Activated CD8-positive, alpha-beta memory T cell treated with anti-CD3 and anti-CD28 coated beads, Interleukin-2, amount 50 U/mL, for 48 hours (primary cell): ENCODE results near the gene MMRN2.
A peak's percentile ranks its signal among the peaks of the same experiment; 100 is the strongest.
"Not testable (repeated sequence)": the region's sequence is repeated elsewhere in the genome, so short reads cannot be mapped to it uniquely, and the experiment has no call there.

ENCODE experiments used
- DNase-seq: peaks from one replicate; pipeline ENCODE4 v3.0.0-alpha.2; 2020

Gene MMRN2

DNA sequence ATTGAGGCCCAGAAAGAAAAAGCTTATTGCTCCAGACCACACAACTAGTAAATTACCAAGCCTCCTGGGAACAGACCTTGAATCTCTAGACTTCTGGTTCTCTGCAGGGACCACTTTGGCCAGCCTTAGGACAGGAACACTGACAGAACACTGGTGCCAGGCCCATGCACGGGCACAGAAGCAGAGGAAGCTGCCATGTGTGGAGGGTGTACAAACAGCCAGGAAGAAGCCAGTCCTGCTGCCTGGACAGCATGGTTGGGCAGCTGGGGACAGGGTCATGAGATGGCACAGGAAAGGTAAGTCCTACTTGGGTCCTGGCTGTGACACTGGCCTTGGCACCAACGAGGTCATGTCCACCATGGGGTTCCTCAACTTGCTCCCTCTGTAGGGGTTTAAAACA, 19.2 kb downstream of the MMRN2 start:
- DNase-seq, result peak; percentile 53

DNA sequence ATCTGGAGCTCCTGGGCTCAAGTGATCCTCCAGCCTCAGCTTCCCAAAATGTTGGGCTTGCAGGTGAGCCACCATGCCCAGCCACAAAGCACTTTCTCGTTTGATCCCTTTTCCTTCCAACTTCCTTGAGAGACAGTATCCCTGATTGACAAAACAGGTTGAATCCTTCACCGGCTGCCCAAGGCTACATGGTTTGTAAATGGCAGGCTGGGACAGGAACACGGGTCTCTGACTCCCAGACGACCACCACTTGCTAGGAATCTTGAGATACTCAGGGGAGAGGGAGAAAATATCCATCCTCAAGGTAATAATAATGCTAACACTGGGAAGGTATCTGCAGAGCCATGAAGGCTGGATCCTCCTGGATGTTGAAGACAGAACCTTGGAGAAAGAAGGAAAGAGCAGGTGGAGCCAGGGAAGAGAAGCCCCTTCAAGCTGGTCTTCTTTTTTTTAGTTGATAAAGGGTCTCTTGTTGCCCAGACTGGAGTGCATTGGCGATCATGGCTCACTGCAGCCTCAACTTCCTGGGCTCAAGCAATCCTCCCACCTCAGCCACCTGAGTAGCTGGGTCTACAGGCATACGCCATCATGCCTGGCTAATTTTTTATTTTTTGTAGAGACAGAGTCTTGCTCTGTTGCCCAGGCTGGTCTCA, 19.8 kb downstream of the MMRN2 start:
- DNase-seq, result no peak

DNA sequence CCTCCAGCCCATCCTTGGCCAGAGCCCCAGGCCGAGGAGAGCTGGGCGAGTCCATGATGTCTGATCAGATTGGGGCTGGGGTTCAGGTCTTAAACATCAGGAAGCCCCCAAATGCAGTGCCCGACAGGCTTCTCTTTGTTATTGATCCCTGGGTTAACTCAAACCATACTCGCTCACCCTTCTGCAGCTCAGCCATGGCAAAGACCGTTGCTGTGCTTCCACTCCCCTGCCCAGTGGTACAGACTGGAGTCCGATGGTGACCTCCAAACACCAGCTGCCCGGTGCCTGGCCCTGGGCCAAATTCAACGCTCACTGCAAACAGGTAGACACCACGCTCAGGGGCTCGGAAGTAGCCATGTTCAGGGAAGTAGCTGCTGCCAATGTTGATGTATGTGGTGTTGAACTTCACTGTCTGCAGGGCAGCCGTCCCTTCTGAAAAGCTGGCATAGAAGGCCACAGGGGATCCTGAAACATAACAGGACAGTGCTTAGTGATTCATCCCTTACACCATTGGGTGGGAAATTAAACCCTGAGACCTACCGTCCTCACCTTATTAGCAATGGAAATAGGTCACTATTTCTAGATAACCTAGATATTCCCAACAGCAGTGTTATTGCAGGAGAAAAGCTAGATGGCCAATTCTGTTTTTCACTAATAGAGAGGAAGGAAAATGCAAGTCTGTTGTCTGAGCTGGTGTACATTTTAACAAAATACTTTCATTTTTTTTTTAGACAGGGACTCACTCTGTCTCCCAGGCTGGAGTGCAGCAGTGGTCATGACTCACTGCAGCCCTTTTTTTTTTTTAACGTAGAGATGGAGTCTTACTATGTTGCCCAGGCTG, 20.5 kb downstream of the MMRN2 start:
- no peak for DNase-seq

GRCh38 chr10:86934162-86934711, 23.2 kb downstream of the MMRN2 start:
- not testable (repeated sequence) for DNase-seq

DNA sequence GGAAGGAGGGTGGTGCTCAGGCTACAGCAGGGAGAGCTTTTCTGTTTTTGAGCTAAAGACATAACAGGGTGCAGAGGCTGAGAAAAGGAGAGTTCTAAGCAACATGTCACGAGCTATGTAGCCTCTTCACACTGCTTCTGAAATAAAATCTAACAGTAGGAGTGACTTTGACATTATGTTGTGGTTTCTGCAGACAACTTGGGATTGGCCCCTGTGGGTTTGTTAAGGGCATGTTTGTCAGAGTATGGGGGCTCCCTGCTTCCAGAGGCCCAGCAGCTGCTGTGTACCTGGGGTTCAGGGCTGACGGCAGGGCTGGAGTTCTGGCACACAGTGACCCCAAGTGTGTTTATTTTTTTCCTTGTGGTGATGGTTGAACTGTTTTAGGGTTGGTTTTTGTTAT, 24.7 kb downstream of the MMRN2 start:
- DNase-seq, result no peak

DNA sequence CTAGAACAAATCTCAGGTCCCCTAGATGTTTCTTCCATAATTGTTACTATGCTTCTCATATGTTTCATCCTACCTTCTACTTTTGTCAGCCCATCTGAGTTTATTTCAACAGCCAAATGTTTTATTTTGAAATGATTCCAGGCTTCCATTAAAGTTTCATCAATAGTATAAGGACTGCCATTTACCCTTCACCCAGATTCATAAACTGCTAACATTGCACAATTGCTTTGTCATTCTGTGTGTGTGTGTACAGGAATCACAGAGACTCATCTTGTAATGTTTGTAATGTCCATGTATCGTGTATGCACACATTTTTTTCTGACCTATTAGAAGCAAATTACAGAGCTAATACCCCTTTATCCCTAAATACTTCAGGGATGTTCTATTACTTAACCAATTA, 25.5 kb downstream of the MMRN2 start:
- no peak for DNase-seq

DNA sequence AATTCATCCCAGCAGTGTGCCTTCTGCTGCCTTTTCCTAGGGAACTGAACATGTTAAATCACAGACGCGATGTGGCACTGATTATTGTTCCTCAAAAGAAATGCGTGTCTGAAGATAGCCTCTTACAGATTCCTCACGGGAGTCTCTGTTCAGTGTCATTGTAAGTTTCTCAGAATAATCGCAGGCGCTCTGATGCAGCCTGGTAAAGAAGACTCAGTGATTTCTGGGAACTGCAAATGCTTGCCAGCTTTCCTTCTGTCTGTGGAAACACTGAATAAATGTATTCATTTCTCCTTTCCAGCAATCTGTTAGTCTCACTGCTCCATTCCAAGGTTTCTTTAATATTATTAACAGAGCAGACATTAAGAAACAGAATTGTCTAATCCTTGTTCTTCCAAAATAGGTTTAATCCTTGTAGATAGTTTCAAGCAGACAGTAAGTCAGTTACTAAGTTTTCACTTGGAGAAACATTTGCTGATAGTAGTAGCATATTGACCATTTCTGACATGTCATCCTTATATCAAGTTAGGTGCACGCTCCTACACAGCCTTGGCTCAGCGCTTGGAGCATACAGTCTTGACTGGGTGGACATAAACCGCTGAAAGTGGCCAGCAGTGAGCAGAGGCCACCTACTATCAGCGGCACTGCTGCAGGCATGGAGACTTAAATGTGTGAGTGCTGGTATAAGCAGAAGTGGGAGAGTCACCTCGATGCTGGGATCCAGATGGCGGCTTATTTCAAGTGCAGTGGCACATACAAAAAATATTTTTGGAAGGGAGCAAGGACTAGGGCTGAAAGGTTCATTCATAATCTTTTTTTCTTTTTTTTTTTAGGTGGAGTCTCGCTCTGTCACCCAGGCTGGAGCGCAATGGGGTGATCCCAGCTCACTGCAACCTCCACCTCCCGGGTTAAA, 27.7 kb downstream of the MMRN2 start:
- no peak for DNase-seq

GRCh38 chr10:86922553-86922961, 34.9 kb downstream of the MMRN2 start:
- no peak for DNase-seq

DNA sequence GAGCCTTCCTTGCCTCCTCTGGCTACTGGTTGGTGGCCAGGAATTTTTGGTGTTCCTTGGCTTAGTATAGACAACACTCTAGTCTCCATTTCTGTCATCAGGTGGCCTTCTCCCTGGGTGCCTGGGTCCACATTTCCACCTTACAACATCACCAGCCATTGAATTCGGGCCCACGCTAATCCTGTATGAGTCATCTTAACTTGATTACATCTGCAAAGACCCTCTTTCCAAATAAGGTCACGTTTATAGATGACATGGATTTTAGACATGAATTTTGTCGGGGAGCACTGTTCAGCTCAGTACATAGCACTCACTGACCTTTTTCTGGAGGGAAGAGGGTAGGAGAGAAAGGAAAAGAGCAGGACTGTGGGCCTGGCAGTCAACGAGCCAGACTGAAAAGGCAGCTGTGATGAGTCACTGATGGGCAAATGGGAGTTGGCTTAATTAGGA, 39.4 kb downstream of the MMRN2 start:
- DNase-seq, result no peak

- DNase-seq, result no peak
Observed at GRCh38 chr10:86914734-86915133, 42.7 kb downstream of the MMRN2 start.

DNA sequence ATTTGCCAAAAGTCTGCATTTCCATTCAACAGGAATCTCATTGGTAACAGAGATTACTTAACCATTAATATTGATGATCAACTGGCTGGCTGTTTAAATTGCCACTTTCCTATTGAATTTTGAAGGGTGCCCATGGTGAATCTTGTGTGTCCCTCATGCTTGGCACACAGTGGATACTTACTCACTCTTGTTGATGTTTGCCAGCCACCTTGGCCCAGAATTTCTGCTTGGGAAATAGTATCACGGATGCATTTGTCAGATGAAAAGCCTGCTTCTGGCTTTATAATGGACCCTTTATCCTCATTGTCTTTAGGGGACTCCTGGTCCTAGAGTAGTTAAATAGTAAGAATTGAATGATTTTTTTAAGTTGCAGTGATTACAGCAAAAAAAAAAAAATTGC, 52.0 kb downstream of the MMRN2 start:
- DNase-seq, result no peak

DNA sequence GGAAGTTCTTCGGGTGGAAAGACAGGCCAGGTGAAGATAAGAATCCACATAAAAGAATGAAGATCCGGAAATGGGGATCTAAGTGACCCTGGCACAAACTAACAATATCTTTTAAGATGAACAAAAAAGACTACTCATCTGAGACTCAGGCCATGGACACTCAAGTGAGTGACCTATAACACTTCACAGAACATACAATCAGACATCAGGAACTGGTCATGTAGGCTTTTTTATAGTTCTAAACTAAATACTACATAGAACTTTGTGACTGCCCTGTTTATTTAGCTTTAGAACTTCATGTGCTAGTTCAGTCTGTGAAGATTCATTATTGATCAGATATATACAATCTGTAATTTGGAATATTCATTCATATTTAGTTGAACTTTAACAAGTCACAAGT, 52.8 kb downstream of the MMRN2 start:
- DNase-seq, result no peak

- no peak for DNase-seq
Observed at GRCh38 chr10:86900955-86901354, 56.5 kb downstream of the MMRN2 start.

- DNase-seq, result no peak
Observed at GRCh38 chr10:86899670-86900276, 57.6 kb downstream of the MMRN2 start.

DNA sequence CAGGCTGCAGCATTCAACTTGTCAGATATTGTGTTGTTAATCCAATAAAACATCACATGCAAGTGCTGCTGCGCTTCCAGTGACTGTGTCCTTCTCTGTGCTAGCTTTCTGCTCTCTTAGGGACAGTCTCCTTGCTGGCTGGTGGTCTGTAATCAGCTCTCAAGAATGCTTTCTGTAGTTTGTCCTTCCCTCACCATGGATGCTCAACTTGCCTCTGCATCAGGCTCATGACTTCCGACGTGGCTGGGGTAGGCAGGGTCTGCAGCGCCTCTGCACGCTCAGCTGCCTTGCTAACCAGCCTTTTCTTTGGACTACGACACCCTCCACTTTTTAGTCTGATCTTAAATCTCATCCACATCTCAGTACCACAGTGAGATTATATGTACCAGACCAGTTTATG, 58.3 kb downstream of the MMRN2 start:
- DNase-seq, result no peak

- no peak for DNase-seq
Observed at GRCh38 chr10:86898511-86898910, 58.9 kb downstream of the MMRN2 start.

- DNase-seq, result no peak
Observed at GRCh38 chr10:86889997-86890396, 67.4 kb downstream of the MMRN2 start.

DNA sequence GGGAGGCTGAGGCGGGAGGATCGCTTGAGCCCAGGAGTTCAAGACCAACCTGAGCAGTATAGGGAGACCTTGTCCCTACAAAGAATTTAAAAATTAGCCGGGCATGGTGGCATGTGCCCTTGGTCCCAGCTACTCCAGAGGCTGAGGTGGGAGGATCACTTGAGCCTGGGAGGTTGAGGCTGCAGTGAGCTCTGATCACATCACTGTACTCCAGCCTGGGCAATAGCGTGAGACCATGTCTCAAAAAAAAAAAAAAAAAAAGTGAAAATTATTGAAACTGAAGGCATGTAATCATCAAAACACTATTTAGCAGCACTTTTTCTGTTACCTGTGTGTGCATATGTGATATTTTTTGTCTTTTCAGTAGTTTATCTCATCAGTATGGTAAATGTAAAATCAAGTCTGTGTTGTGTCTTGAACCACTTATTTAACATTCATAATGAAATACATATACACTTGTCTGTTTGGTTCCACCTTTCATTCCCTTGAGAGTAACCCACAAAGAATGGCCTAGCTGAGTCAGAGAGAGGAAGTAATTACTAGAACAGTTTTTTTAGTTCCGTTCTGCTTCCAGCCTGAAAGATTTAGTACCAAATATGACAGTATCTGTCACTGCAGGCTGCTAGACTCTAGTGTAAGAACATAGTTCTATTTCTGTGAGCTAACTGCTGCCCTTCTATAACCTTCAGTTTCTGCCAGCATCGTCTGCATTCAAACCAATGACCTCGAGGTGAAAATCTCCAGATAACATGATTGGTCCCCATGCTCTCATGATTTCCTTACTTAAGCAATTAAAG, 68.6 kb downstream of the MMRN2 start:
- no peak for DNase-seq
